Upper lobe of right lung (tissue), 1 donor: Measurements from ENCODE around the gene HOXC11. TPM values are rescaled to one million over a fixed set of nuclear protein-coding genes. Genes with fewer than 3 reads are reported as not detected.

Experiments used
- ATAC-seq: fragments of 200-7000 bp; cut with Tn5 transposase; one replicate; pipeline ENCODE4 v1.9.1; 2020; ENCODE audit warnings: mild to moderate bottlenecking, moderate library complexity
- DNase-seq: peaks from one replicate; pipeline ENCODE4 v3.0.0-alpha.2; 2020
- H3K27ac ChIP-seq: fragments of 200-600 bp; one replicate; pipeline ENCODE4 v1.8.0; 2022
- H3K27me3 ChIP-seq: fragments of 200-600 bp; one replicate; pipeline ENCODE4 v1.8.0; 2022; ENCODE audit warnings: mild to moderate bottlenecking
- H3K36me3 ChIP-seq: fragments of 200-600 bp; one replicate; pipeline ENCODE4 v1.8.0; 2022
- H3K4me1 ChIP-seq: fragments of 200-600 bp; one replicate; pipeline ENCODE4 v1.8.0; 2022
- H3K4me3 ChIP-seq: fragments of 200-600 bp; one replicate; pipeline ENCODE4 v1.8.0; 2022; ENCODE audit warnings: mild to moderate bottlenecking
- H3K9me3 ChIP-seq: fragments of 200-600 bp; one replicate; pipeline ENCODE4 v1.8.0; 2022
- CTCF ChIP-seq: fragments of 200-600 bp; IDR thresholded peaks from one replicate; pipeline ENCODE4 v1.8.0; 2022; ENCODE audit warnings: antibody characterized with exemption
- intact Hi-C: fragments of 100-400 bp; cut with DNase I; formaldehyde crosslinking; loops from one replicate; pipeline ENCODE4 v1.11.0; 2022
- total RNA-seq: library from RNA; stranded (reverse); fragmentation: NEBNext Ultra II Directional; extraction: Animal tissue kit (Norgen Biotek cat#: 25700); gene quantifications from one replicate; pipeline ENCODE4 v1.2.1, GENCODE V29; 2021
- donor health status: DM: no; HTN: yes; CAD: no; lungs with severe emphysema.

Gene HOXC11
- total RNA-seq, 1 donor from 2014 or later = not detected

GRCh38 chr12:53955776-53956250, 17.1 kb upstream of the HOXC11 start:
- Histone ChIP-seq H3K9me3 (no peaks in the 10 kb centered on the region), H3K4me1 (no peaks in the 10 kb centered on the region), H3K36me3 (no peaks in the 10 kb centered on the region), H3K27me3 (peaks cover 100% of the 10 kb centered on the region), H3K27ac (no peak overlapping the region), H3K4me3 (no peak overlapping the region)
- DNase-seq (no peak), ATAC-seq (no peak)
- no peak for TF ChIP-seq CTCF
- intact Hi-C loops = no loop called here

- no peak overlapping the region for H3K27ac ChIP-seq
- H3K4me1 ChIP-seq = no peaks in the 10 kb centered on the region
- no peaks in the 10 kb centered on the region for H3K36me3 ChIP-seq
- intact Hi-C loops = no loop called here
- peaks cover 100% of the 10 kb centered on the region for H3K27me3 ChIP-seq
- no peak for TF ChIP-seq CTCF
- ATAC-seq (no peak), DNase-seq (no peak)
- H3K4me3 ChIP-seq = no peak overlapping the region
- H3K9me3 ChIP-seq = no peaks in the 10 kb centered on the region
Measured at GRCh38 chr12:53956251-53956887, 16.6 kb upstream of the HOXC11 start.

- no peak overlapping the region for H3K27ac ChIP-seq
- no peak for TF ChIP-seq CTCF
- H3K9me3 ChIP-seq = no peaks in the 10 kb centered on the region
- DNase-seq (no peak), ATAC-seq (no peak)
- peaks cover 100% of the 10 kb centered on the region for H3K27me3 ChIP-seq
- H3K4me3 ChIP-seq = no peak overlapping the region
- H3K4me1 ChIP-seq = no peaks in the 10 kb centered on the region
- intact Hi-C loops = no loop called here
- H3K36me3 ChIP-seq = no peaks in the 10 kb centered on the region
Measured at GRCh38 chr12:53956914-53957536, 15.9 kb upstream of the HOXC11 start.

- no peaks in the 10 kb centered on the region for H3K9me3 ChIP-seq
- H3K27ac ChIP-seq = no peak overlapping the region
- intact Hi-C loops = no loop called here
- DNase-seq (no peak), ATAC-seq (no peak)
- H3K4me1 ChIP-seq = no peaks in the 10 kb centered on the region
- no peak overlapping the region for H3K4me3 ChIP-seq
- H3K36me3 ChIP-seq = no peaks in the 10 kb centered on the region
- no peak for TF ChIP-seq CTCF
- H3K27me3 ChIP-seq = peaks cover 100% of the 10 kb centered on the region
Measured at GRCh38 chr12:53958128-53958527, 14.8 kb upstream of the HOXC11 start.

DNA sequence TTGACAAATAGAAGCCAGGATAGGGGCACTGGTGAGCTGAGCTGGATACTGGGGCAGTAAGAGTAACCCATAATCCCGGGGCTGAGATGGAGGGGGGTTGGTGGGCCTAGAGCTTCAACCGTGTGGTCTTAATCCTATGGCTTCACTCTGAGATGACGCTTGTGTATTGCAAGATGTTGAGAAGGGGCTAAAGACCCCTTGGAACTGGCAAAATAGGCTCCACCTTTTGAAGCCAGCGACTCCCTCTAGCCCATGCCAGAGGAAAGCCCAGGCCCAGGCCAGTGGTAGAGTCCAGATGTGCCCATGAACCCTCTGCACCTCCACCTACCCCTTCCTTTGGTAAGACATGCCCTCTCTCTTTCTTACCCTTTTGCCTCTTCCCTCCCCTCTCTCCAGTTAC, 13.6 kb upstream of the HOXC11 start:
- H3K27me3 ChIP-seq = peaks cover 100% of the 10 kb centered on the region

More for the DNA sequence above, 13.6 kb upstream of the HOXC11 start:
- Histone ChIP-seq H3K4me3 (no peak overlapping the region), H3K4me1 (no peaks in the 10 kb centered on the region), H3K9me3 (no peaks in the 10 kb centered on the region), H3K27ac (no peak overlapping the region), H3K36me3 (no peaks in the 10 kb centered on the region)
- TF ChIP-seq CTCF = no peak
- intact Hi-C loops = no loop called here
- no peak for ATAC-seq
- DNase-seq = no peak
